Astrocyte (in vitro differentiated cells and primary cell): ENCODE measurements around the gene SEMA6D. TPM values are rescaled to one million over a fixed set of nuclear protein-coding genes. Genes with fewer than 3 reads are reported as not detected.

Experiments used
- DNase-seq: peaks from one replicate; pipeline ENCODE4 v3.0.0-alpha.2; 2010; ENCODE audit warnings: low read depth
- FAIRE-seq: peaks from 2 replicates; lab custom pipeline; 2011; peaks lifted over from hg19 to GRCh38; lab: Jason Lieb, UNC
- H2AFZ ChIP-seq: 2 replicates; pipeline ENCODE4 v1.6.0; 2012; ENCODE audit warnings: low read depth, low read length, inconsistent platforms
- H3K27ac ChIP-seq: 2 replicates; pipeline ENCODE4 v1.5.1; 2011; ENCODE audit warnings: low read depth, low read length, inconsistent platforms
- H3K27me3 ChIP-seq: 2 replicates; pipeline ENCODE4 v1.6.0; 2011; ENCODE audit warnings: low read length, inconsistent platforms; ENCODE audit not compliant: insufficient read depth
- H3K36me3 ChIP-seq: 2 replicates; pipeline ENCODE4 v1.5.1; 2011; ENCODE audit warnings: low read length, inconsistent platforms; ENCODE audit not compliant: insufficient read depth
- H3K4me1 ChIP-seq: 2 replicates; pipeline ENCODE4 v1.5.1; 2011; ENCODE audit warnings: low read length, inconsistent platforms; ENCODE audit not compliant: insufficient read depth
- H3K4me2 ChIP-seq: 2 replicates; pipeline ENCODE4 v1.6.0; 2012; ENCODE audit warnings: low read length, inconsistent platforms
- H3K4me3 ChIP-seq: 2 replicates; pipeline ENCODE4 v1.5.1; 2011; ENCODE audit warnings: low read depth, mild to moderate bottlenecking, low read length, inconsistent platforms; ENCODE audit not compliant: insufficient read depth
- H3K79me2 ChIP-seq: 2 replicates; pipeline ENCODE4 v1.6.0; 2012; ENCODE audit warnings: mild to moderate bottlenecking, low read length, inconsistent platforms; ENCODE audit not compliant: insufficient read depth
- H3K9ac ChIP-seq: 2 replicates; pipeline ENCODE4 v1.6.0; 2012; ENCODE audit warnings: mild to moderate bottlenecking, low read length, inconsistent platforms
- H3K9me3 ChIP-seq: 2 replicates; pipeline ENCODE4 v1.5.1; 2012; ENCODE audit warnings: low read depth, mild to moderate bottlenecking, low read length, inconsistent platforms; ENCODE audit not compliant: insufficient read depth
- H4K20me1 ChIP-seq: 2 replicates; pipeline ENCODE4 v1.6.0; 2012; ENCODE audit warnings: low read length, inconsistent platforms; ENCODE audit not compliant: insufficient read depth
- H3K27ac Mint-ChIP-seq: one replicate; pipeline ENCODE4 v1.8.0; 2021; ENCODE audit warnings: mild to moderate bottlenecking, mixed read lengths; ENCODE audit not compliant: unreplicated experiment
- H3K27me3 Mint-ChIP-seq: one replicate; pipeline ENCODE4 v1.8.0; 2021; ENCODE audit warnings: low read depth, mixed read lengths; ENCODE audit not compliant: unreplicated experiment
- H3K36me3 Mint-ChIP-seq: one replicate; pipeline ENCODE4 v1.8.0; 2021; ENCODE audit warnings: low read depth, mixed read lengths; ENCODE audit not compliant: unreplicated experiment
- H3K4me1 Mint-ChIP-seq: one replicate; pipeline ENCODE4 v1.8.0; 2021; ENCODE audit warnings: low read depth, mixed read lengths; ENCODE audit not compliant: unreplicated experiment
- H3K4me3 Mint-ChIP-seq: one replicate; pipeline ENCODE4 v1.8.0; 2021; ENCODE audit warnings: mild to moderate bottlenecking, moderate library complexity, mixed read lengths; ENCODE audit not compliant: unreplicated experiment
- H3K9me3 Mint-ChIP-seq: one replicate; pipeline ENCODE4 v1.8.0; 2021; ENCODE audit warnings: mild to moderate bottlenecking, mixed read lengths; ENCODE audit not compliant: unreplicated experiment
- CTCF ChIP-seq: IDR thresholded peaks from 2 replicates; pipeline ENCODE4 v1.5.1; 2011; ENCODE audit warnings: low read depth, mild to moderate bottlenecking, inconsistent platforms, low read length, moderate library complexity; ENCODE audit not compliant: insufficient read depth
- EZH2 ChIP-seq: IDR thresholded peaks from 2 replicates; pipeline ENCODE4 v1.6.1; 2012; ENCODE audit warnings: mild to moderate bottlenecking, low read length, inconsistent platforms; ENCODE audit not compliant: insufficient read depth
- total RNA-seq: library from RNA; stranded (reverse); gene quantifications from 2 replicates; pipeline ENCODE4 v1.2.1, GENCODE V29; 2021

Gene SEMA6D
- total RNA-seq, 1 donor from 2014 or later = 1.5 TPM

DNA sequence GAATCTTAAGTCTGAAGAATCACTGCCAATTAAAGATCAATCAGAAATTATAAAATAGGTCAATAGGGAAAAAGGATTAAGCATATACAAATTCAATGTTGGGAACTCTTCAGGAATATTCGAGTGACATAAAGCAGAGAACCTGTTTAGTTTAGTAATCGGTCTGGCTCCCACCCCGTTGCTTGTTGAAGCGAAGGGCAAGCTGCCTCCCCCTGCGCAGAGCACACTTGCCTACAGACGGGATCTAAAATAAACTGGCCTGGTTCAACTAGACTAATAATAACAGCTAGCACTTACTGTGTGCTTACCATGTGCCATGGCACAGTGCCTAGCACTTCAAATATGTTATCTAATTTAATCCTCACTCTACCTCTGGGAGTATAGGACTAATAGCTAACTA, 8.6 kb downstream of the SEMA6D start:
- H3K4me2 ChIP-seq = no peak overlapping the region
- H3K4me3 ChIP-seq = no peak overlapping the region
- Mint-ChIP-seq H3K4me1 (no peaks in the 10 kb centered on the region), H3K4me3 (no peak overlapping the region), H3K27me3 (peaks cover 26% of the 10 kb centered on the region), H3K9me3 (peaks cover 2% of the 10 kb centered on the region), H3K27ac (no peak overlapping the region), H3K36me3 (no peaks in the 10 kb centered on the region)
- H3K27me3 ChIP-seq = peaks cover 2% of the 10 kb centered on the region
- FAIRE-seq (no peak), DNase-seq (no peak)
- H3K79me2 ChIP-seq = no peaks in the 10 kb centered on the region
- H3K4me1 ChIP-seq = no peaks in the 10 kb centered on the region
- H4K20me1 ChIP-seq = no peaks in the 10 kb centered on the region
- H3K27ac ChIP-seq = no peak overlapping the region
- no peaks in the 10 kb centered on the region for H3K36me3 ChIP-seq
- TF ChIP-seq CTCF (no peak), EZH2 (no peak)
- H3K9me3 ChIP-seq = no peaks in the 10 kb centered on the region
- H2AFZ ChIP-seq = no peak overlapping the region
- H3K9ac ChIP-seq = no peak overlapping the region

- H3K36me3 Mint-ChIP-seq = no peaks in the 10 kb centered on the region
- H3K9me3 ChIP-seq = no peaks in the 10 kb centered on the region
- peaks cover 24% of the 10 kb centered on the region for H3K27me3 Mint-ChIP-seq
- FAIRE-seq (no peak), DNase-seq (no peak)
- H3K9ac ChIP-seq = no peak overlapping the region
- H3K27ac ChIP-seq = no peak overlapping the region
- peaks cover 2% of the 10 kb centered on the region for H3K9me3 Mint-ChIP-seq
- H3K4me3 ChIP-seq = no peak overlapping the region
- H3K27me3 ChIP-seq = peaks cover 2% of the 10 kb centered on the region
- no peaks in the 10 kb centered on the region for H3K79me2 ChIP-seq
- no peak overlapping the region for H3K4me3 Mint-ChIP-seq
- H3K36me3 ChIP-seq = no peaks in the 10 kb centered on the region
- H3K27ac Mint-ChIP-seq = no peak overlapping the region
- no peaks in the 10 kb centered on the region for H4K20me1 ChIP-seq
- no peaks in the 10 kb centered on the region for H3K4me1 ChIP-seq
- TF ChIP-seq CTCF (no peak), EZH2 (no peak)
- H3K4me1 Mint-ChIP-seq = no peaks in the 10 kb centered on the region
- H2AFZ ChIP-seq = no peak overlapping the region
- no peak overlapping the region for H3K4me2 ChIP-seq
These were observed 9.1 kb downstream of the SEMA6D start for GRCh38 chr15:47726399-47726823.

DNA sequence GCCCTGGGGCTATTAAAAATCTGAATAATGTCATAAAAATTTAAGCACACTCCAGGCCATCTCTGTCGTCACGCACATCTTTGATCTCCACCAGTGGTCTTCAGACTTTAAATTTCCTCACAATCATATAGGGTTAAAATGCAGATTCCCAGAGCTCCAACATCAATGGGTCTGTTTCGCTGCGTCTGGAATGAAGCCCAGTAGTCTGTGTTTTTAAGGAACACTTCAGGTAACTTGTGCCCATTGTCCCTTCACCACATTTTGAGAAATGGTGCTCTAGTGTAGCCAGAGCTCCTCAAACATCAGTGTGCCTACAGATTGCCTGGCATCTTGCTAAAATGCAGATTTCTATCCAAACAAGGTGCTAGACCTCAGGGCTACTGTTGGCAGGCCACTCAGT, 9.8 kb downstream of the SEMA6D start:
- Mint-ChIP-seq H3K36me3 (no peaks in the 10 kb centered on the region), H3K27ac (no peak overlapping the region), H3K27me3 (peaks cover 17% of the 10 kb centered on the region), H3K4me1 (no peaks in the 10 kb centered on the region), H3K4me3 (no peak overlapping the region), H3K9me3 (peaks cover 2% of the 10 kb centered on the region)
- no peak for DNase-seq
- Histone ChIP-seq H2AFZ (no peak overlapping the region), H3K4me3 (no peak overlapping the region), H3K4me1 (no peaks in the 10 kb centered on the region), H3K36me3 (no peaks in the 10 kb centered on the region), H3K79me2 (no peaks in the 10 kb centered on the region), H3K9me3 (no peaks in the 10 kb centered on the region), H3K27me3 (no peaks in the 10 kb centered on the region), H3K4me2 (no peak overlapping the region), H3K9ac (no peak overlapping the region), H3K27ac (no peak overlapping the region), H4K20me1 (no peaks in the 10 kb centered on the region)
- FAIRE-seq = no peak
- TF ChIP-seq EZH2 (no peak), CTCF (no peak)
